ENCODE measurements around the gene EVX1.

DNA sequence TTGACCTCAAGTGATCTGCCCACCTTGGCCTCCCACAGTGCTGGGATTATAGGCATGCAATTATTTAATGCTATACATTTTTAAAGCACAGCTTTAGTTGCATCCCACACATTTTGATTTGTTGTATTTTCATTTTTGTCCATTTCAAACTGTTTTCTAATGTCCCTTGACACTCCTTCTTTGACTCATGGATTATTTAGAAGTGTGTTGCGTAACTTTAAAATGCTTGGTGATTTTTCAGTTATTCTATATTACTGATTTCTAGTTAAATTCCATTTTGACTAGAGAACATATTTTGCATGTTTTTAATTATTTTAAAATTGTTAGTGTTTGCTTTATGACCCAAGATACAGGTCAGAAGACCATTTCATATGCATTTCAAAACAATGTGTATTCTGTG, 28.8 kb downstream of the EVX1 start:
- TF ChIP-seq SUZ12 (IDR thresholded peaks at IDR 0.05) (no peak), ARNT (IDR thresholded peaks at IDR 0.05) (no peak), BHLHE40 (IDR thresholded peaks at IDR 0.05; ENCODE audit: borderline replicate concordance) (no peak), FOXM1 (IDR thresholded peaks at IDR 0.05; ENCODE audit: borderline replicate concordance) (no peak), SP1 (IDR thresholded peaks at IDR 0.05) (no peak), L3MBTL2 (conservative IDR thresholded peaks at IDR 0.05) (no peak), FOXK2 (IDR thresholded peaks at IDR 0.05) (no peak)

All from HEK293T (cell line).